Thymus (tissue), 14 donors: ENCODE measurements around the gene XNDC1N. TPM values are rescaled to one million over a fixed set of nuclear protein-coding genes. Genes with fewer than 3 reads are reported as not detected.

Source experiments
- DNase-seq, 9 donors: peaks; one replicate each; pipeline ENCODE4 v3.0.0-alpha.2; 2013; ENCODE audit warnings: low spot score in 9 of 9, low read depth in 6 of 9, missing footprints in 1 of 9
- H3K27ac ChIP-seq, 2 donors: one replicate each; pipeline ENCODE4 v1.5.1; 2013; ENCODE audit warnings: control low read depth in 1 of 2, low read depth in 1 of 2, low read length in 1 of 2, mild to moderate bottlenecking in 1 of 2, moderate library complexity in 1 of 2
- H3K27me3 ChIP-seq, 2 donors: one replicate each; pipeline ENCODE4 v1.5.1; 2013; ENCODE audit warnings: low read length in 1 of 2; ENCODE audit not compliant: control insufficient read depth in 2 of 2, insufficient read depth in 1 of 2
- H3K36me3 ChIP-seq, 2 donors: one replicate each; pipeline ENCODE4 v1.5.1; 2013; ENCODE audit warnings: low read length in 1 of 2, mild to moderate bottlenecking in 1 of 2, moderate library complexity in 1 of 2; ENCODE audit not compliant: control insufficient read depth in 2 of 2, insufficient read depth in 2 of 2
- H3K4me1 ChIP-seq, 2 donors: one replicate each; pipeline ENCODE4 v1.5.1; 2013; ENCODE audit warnings: low read length in 2 of 2; ENCODE audit not compliant: control insufficient read depth in 2 of 2, insufficient read depth in 2 of 2
- H3K4me3 ChIP-seq, 2 donors: one replicate each; pipeline ENCODE4 v1.5.1; 2013; ENCODE audit warnings: low read length in 2 of 2, control low read depth in 1 of 2, mild to moderate bottlenecking in 1 of 2
- H3K9me3 ChIP-seq, 2 donors: one replicate each; pipeline ENCODE4 v1.5.1; 2013; ENCODE audit warnings: low read length in 1 of 2, mild to moderate bottlenecking in 1 of 2; ENCODE audit not compliant: control insufficient read depth in 2 of 2, insufficient read depth in 1 of 2
- WGBS: extraction: QIAGEN DNeasy Blood & Tissue Kit; methylation state at CpG from one replicate; pipeline ENCODE4 v1.1.7; 2013; 5-methylcytosine and 5-hydroxymethylcytosine counted together
- long read RNA-seq, 10 donors: transcript quantifications; one replicate each; lab custom pipeline, GENCODE V29; 2026
- polyA plus RNA-seq: library from polyadenylated mRNA; stranded (reverse); fragments of 200-250 nt; gene quantifications from one replicate; pipeline ENCODE4 v1.2.3, GENCODE V29; 2013
- total RNA-seq: library from RNA; stranded (reverse); fragments of 120-200 nt; gene quantifications from one replicate; pipeline ENCODE4 v1.2.4, GENCODE V29; 2013
- donor health status: healthy.

The XNDC1N gene, protein sequence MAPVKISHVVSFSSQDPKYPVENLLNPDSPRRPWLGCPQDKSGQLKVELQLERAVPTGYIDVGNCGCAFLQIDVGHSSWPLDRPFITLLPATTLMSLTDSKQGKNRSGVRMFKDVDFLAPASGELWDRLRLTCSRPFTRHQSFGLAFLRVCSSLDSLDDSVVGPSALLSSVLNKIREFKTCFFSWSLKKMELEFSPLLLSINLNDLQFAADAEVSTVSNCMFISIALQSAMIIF
- total RNA-seq = 6.9 TPM
- polyA plus RNA-seq = 3.0 TPM
- long read RNA-seq, donor 1 = 0 reads
- long read RNA-seq, donor 2 = 0 reads
- long read RNA-seq, donor 3 = 0 reads
- long read RNA-seq, donor 4 = 0 reads
- long read RNA-seq, donor 5 = 0 reads
- long read RNA-seq, donor 6 = 0 reads
- long read RNA-seq, donor 7 = 0 reads
- long read RNA-seq, donor 8 = 0 reads
- long read RNA-seq, donor 9 = 0 reads
- long read RNA-seq, donor 10, partial matches to known transcripts = 0 of 1 reads
- long read RNA-seq, donor 10, other reads (novel, unspliced or antisense) = 0 of 1 reads

DNA sequence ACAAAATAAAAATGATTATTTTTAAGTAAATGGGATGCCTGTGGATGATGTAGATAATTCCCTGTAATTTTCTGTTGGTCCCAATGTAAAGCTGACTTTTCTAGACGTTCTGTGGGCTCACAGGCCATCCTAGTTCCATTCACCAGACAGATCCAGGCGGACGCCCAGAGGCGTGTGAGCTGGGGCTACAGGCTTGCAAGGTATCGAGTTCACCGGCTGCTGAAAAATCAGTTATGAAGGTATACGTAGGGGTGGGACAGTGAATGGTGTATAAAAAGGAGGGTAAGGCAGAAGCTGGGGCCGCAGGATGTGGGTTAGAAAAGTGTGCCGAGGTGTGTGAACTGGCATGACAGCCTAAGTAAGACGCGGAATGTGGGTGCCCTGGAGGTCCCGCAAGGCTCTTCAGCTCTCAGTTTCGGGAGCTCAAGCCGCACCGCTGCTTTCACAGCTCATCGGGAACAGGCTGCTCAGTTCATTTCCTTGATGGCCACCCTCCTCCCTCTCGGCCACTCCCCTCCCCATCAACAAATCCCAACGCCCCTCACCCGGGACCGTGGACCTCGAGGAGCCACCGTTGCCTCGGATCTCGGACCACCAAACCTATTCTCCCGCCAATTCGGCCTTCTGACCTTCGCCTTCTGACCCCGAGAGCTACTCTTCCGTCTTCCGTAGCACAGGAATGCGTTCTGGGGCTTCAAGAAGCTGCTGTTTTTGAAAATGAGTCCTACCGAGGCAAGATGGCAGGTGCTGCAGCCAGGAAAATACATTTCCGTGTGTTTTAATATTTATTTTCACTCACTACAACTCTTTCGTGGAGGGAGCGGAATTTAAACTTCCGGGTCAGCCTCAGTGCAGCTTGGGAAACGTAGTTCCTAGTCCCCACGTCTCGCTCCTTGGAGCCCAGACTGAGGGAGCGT, at the start of gene XNDC1N:
XNDC1N (minus strand) TSS at position 775 of the 917 bp plus-strand sequence. CDS start 5,241 bp downstream, outside the sequence.
- H3K4me1 ChIP-seq = peaks cover 9 to 20% of the 10 kb centered on the region in 2 donors
- H3K4me3 ChIP-seq = peak within 1 kb of the TSS; percentile 92 to 97
- H3K36me3 ChIP-seq = peaks cover 0 to 6% of the 10 kb centered on the region in 2 donors
- under 1% methylated on average over 40 of the region's 40 CpGs for WGBS
- H3K27me3 ChIP-seq = no peaks in the 10 kb centered on the region
- peak within 1 kb of the TSS; percentile 95 to 99 for H3K27ac ChIP-seq
- DNase-seq = peak in 8 of 9 donors; percentile 37 to 98 (median 92)
- no peaks in the 10 kb centered on the region for H3K9me3 ChIP-seq

- WGBS = 49% methylated on average over 7 of the region's 7 CpGs
- Histone ChIP-seq H3K27me3 (no peaks in the 10 kb centered on the region), H3K36me3 (peaks cover 2 to 11% of the 10 kb centered on the region in 2 donors), H3K9me3 (no peaks in the 10 kb centered on the region), H3K4me1 (peaks cover 0 to 2% of the 10 kb centered on the region in 2 donors), H3K27ac (peak overlapping the region; percentile 7 to 31), H3K4me3 (no peak overlapping the region)
- peak in 8 of 9 donors; percentile 34 to 74 (median 43) for DNase-seq
Measured at GRCh38 chr11:71977743-71978418, 49.5 kb upstream of the XNDC1N start.

GRCh38 chr11:71977090-71977489, 48.7 kb upstream of the XNDC1N start:
- Histone ChIP-seq H3K4me3 (no peak overlapping the region), H3K9me3 (no peaks in the 10 kb centered on the region), H3K36me3 (peaks cover 2 to 15% of the 10 kb centered on the region in 2 donors), H3K27ac (no peak overlapping the region), H3K4me1 (peaks cover 0 to 2% of the 10 kb centered on the region in 2 donors), H3K27me3 (no peaks in the 10 kb centered on the region)
- no peak for DNase-seq
- 93% methylated on average over 1 of the region's 1 CpG for WGBS

GRCh38 chr11:71976551-71976950, 48.2 kb upstream of the XNDC1N start:
- peaks cover 0 to 2% of the 10 kb centered on the region in 2 donors for H3K4me1 ChIP-seq
- H3K27ac ChIP-seq = no peak overlapping the region
- no peaks in the 10 kb centered on the region for H3K27me3 ChIP-seq
- 96% methylated on average over 5 of the region's 5 CpGs for WGBS
- no peak overlapping the region for H3K4me3 ChIP-seq
- peaks cover 2 to 13% of the 10 kb centered on the region in 2 donors for H3K36me3 ChIP-seq
- no peak for DNase-seq
- H3K9me3 ChIP-seq = no peaks in the 10 kb centered on the region

GRCh38 chr11:71971680-71972079, 43.3 kb upstream of the XNDC1N start:
- 94% methylated on average over 2 of the region's 2 CpGs for WGBS
- H3K27me3 ChIP-seq = no peaks in the 10 kb centered on the region
- H3K4me3 ChIP-seq = no peak overlapping the region
- H3K4me1 ChIP-seq = no peaks in the 10 kb centered on the region
- no peak for DNase-seq
- H3K36me3 ChIP-seq = peaks cover 11 to 13% of the 10 kb centered on the region in 2 donors
- H3K27ac ChIP-seq = no peak overlapping the region
- no peaks in the 10 kb centered on the region for H3K9me3 ChIP-seq

DNA sequence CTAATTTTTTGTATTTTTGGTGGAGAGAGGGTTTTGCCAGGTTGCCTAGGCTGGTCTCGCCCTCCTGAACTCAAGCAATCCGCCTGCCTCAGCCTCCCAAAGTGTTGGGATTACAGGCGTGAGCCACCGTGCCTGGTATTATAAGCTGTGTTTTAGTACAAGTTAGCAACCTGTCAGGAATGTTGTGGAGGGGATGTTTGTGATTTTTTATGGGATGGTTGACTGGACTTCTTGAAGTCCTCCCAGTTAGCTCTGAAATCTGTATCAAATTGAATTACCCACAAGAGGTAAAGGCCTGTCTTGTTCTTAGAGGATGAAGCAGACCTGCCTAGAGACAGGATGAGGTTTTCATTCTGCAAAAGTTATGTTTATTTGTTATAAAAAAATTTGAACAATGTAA, 36.2 kb upstream of the XNDC1N start:
- WGBS = 98% methylated on average over 4 of the region's 4 CpGs
- Histone ChIP-seq H3K9me3 (no peaks in the 10 kb centered on the region), H3K4me3 (no peak overlapping the region), H3K36me3 (peaks cover 8 to 43% of the 10 kb centered on the region in 2 donors), H3K27ac (no peak overlapping the region), H3K27me3 (no peaks in the 10 kb centered on the region), H3K4me1 (no peaks in the 10 kb centered on the region)
- no peak for DNase-seq

DNA sequence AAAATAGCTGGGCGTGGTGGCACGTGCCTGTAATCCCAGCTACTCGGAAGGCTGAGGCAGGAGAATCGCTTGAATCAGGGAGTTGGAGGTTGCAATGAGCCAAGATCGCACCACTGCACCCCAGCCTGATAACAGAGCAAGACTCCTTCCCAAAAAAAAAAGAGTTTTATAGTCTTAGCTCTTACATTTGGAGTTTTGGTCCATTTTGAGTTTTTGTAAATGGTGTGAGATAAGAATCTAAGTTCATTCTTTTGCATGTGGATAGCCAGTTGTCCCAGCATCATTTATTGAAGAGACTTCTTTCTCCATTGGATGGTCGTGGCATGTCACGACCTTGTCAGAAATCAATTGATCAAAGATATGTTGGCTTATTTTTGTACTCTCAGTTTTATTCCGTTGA, 35.1 kb upstream of the XNDC1N start:
- no peaks in the 10 kb centered on the region for H3K9me3 ChIP-seq
- H3K27me3 ChIP-seq = no peaks in the 10 kb centered on the region
- WGBS = 96% methylated on average over 8 of the region's 8 CpGs
- no peaks in the 10 kb centered on the region for H3K4me1 ChIP-seq
- H3K27ac ChIP-seq = no peak overlapping the region
- H3K4me3 ChIP-seq = no peak overlapping the region
- H3K36me3 ChIP-seq = peaks cover 8 to 43% of the 10 kb centered on the region in 2 donors
- DNase-seq = no peak

- Histone ChIP-seq H3K27me3 (no peaks in the 10 kb centered on the region), H3K36me3 (peaks cover 8 to 41% of the 10 kb centered on the region in 2 donors)
- WGBS = 31% methylated on average over 2 of the region's 2 CpGs
Measured at GRCh38 chr11:71962428-71963038, 34.1 kb upstream of the XNDC1N start.

More at GRCh38 chr11:71962428-71963038, 34.1 kb upstream of the XNDC1N start:
- Histone ChIP-seq H3K4me3 (no peak overlapping the region), H3K4me1 (no peaks in the 10 kb centered on the region), H3K9me3 (no peaks in the 10 kb centered on the region), H3K27ac (no peak overlapping the region)
- peak in 1 of 9 donors; percentile 11 for DNase-seq
